ENCODE measurements around the gene RPL19. TPM values are rescaled to one million over a fixed set of nuclear protein-coding genes. Genes with fewer than 3 reads are reported as not detected.

RPL19 gene
- total RNA-seq, 2 experiments from 2014 or later: 3,075 to 3,102 TPM

Other genes starting within 250 kb of the RPL19 start
- gene FBXO47, start 232.9 kb upstream of the RPL19 start, total RNA-seq: under 1 TPM in 1 of 2 experiments, not detected in 1; 0.12 TPM
- 1 to 10 TPM in 1 of 2 experiments, under 1 TPM in 1; 0.54 to 1.1 TPM for gene PLXDC1, start 48.6 kb upstream of the RPL19 start, total RNA-seq
- gene ARL5C, start 34.1 kb upstream of the RPL19 start, total RNA-seq: not detected
- gene CACNB1, start 2.6 kb upstream of the RPL19 start, total RNA-seq: 10 to 100 TPM; 12.7 to 14.4 TPM
- gene STAC2, start 25.7 kb downstream of the RPL19 start, total RNA-seq: under 1 TPM; 0.14 to 0.20 TPM
- gene FBXL20, start 201.3 kb downstream of the RPL19 start, total RNA-seq: 10 to 100 TPM; 15.7 to 16.3 TPM

All from activated naive CD8-positive, alpha-beta T cell treated with anti-CD3 and anti-CD28 coated beads for 36 hours (primary cell).